Fibroblast of mammary gland (primary cell): Measurements from ENCODE around the gene JMJD4.
"Not testable (repeated sequence)": the region's sequence is repeated elsewhere in the genome, so short reads cannot be mapped to it uniquely, and the experiment has no call there.

Source experiments
- DNase-seq: peaks from one replicate; pipeline ENCODE4 v3.0.0-alpha.2; 2010; ENCODE audit warnings: low read depth
- H3K4me3 ChIP-seq: 2 replicates; pipeline ENCODE4 v1.5.1; 2011; ENCODE audit warnings: low read depth, mild to moderate bottlenecking, low read length, moderate library complexity; ENCODE audit not compliant: control insufficient read depth
- CTCF ChIP-seq: conservative IDR thresholded peaks from 2 replicates; pipeline ENCODE4 v1.5.1; 2011; ENCODE audit warnings: low read depth, low read length, inconsistent platforms; ENCODE audit not compliant: control insufficient read depth, insufficient read depth

The JMJD4 gene

DNA sequence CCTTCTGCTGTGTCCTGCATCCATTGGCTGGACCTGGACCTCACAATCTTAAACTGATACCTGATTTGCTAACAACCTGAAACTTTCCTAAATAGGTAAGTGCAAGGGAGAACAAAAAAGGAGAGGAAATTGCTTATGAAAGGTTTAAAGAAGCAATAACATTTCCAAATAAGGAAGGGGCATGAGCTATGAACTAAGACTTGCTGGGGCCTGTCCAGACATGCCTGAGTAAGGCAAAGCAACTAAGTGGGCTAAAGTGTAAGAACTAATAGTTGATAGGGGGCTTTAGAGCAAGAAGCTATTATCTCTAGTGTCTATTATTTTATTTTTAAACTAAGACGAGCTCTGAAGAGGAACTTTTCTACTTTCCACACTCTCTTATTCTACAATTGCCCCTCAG lies 11.6 kb downstream of the JMJD4 start:
- DNase-seq = no peak
- TF ChIP-seq CTCF = no peak
- no peak overlapping the region for H3K4me3 ChIP-seq

GRCh38 chr1:227718932-227719331 lies 16.2 kb downstream of the JMJD4 start:
- TF ChIP-seq CTCF = no peak
- no peak overlapping the region for H3K4me3 ChIP-seq

DNA sequence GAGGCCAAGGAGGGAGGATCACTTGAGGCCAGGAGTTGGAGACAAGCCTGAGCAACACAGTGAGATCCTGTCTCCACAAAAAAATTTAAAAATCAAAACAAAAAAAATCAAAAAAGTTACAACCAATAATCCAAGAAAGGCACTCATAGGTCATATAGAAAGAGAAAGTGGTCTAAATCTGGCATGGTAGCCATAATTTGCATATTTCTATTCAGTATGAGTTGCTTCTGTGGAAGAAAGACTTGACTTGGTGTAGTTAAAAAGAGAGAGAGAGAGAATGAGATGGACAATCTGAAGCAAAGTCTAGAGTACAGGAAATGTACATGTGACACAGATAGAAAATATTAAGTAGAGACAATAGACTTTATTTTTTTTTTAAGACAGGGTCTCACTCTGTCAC lies 22.5 kb downstream of the JMJD4 start:
- DNase-seq = no peak
- H3K4me3 ChIP-seq = no peak overlapping the region
- no peak for TF ChIP-seq CTCF

More at GRCh38 chr1:227718932-227719331, 16.2 kb downstream of the JMJD4 start:
- no peak for DNase-seq

DNA sequence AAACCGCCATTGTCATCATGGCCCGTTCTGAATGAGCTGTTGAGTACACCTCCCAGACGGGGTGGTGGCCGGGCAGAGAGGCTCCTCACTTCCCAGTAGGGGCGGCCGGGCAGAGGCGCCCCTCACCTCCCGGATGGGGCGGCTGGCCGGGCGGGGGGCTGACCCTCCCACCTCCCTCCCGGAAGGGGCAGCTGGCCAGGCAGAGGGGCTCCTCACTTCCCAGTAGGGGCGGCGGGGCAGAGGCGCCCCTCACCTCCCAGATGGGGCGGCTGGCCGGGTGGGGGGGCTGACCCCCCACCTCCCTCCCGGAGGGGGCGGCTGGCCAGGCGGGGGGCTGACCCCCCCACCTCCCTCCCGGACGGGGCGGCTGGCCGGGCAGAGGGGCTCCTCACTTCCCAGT lies 24.6 kb downstream of the JMJD4 start:
- DNase-seq, H3K4me3 ChIP-seq: not testable (repeated sequence)

DNA sequence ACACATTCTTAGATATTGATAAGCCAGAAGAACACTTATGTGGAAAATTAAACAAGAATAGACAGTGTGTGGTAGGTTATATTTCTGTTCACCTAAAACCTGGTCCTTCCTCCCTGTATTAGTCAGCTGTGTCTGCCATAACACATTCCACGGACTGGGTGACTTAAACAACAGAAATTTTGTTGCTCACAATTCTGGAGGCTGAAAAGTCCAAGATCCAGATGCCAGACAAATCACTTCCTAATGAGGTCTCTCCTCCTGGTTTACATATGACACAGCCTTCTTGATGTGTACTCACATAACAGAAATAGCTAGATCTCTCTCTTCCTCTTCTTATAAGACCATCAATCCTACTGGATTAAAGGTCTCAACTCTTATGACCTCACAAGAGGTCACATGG lies 25.7 kb downstream of the JMJD4 start:
- H3K4me3 ChIP-seq = no peak overlapping the region
- no peak for TF ChIP-seq CTCF
- no peak for DNase-seq

DNA sequence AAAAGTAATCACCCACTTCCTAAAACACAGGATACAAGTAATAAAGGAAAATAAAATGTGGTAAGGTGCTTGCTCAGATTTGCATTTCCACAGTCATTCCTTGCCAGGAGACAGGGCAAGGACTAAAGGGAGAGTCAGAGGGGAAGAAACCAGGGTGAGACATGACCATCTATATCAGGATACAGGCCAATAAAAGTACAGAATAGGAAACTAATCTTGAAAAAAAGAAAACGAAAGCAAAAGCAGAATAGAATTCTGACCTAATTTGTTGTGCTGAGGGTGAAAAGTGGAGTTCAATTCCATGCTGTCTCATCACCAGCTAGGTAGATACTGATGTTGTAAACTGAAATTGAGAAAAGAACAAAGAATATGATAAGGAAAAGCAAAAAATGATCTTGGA lies 27.3 kb downstream of the JMJD4 start:
- no peak overlapping the region for H3K4me3 ChIP-seq
- TF ChIP-seq CTCF = no peak
- no peak for DNase-seq

DNA sequence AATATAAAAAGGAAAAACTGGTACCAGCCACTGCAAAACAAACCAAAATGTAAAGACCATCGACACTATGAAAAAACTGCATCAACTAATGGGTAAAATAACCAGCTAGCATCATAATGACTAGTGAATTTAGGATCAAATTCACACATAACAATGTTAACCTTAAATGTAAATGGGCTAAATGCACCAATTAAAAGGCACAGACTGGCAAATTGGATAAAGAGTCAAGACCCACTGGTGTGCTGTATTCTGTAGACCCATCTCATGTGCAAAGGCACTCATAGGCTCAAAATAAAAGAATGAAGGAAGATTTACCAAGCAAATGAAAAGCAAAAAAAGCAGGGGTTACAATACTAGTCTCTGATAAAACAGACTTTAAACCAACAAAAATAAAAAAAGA lies 33.5 kb downstream of the JMJD4 start:
- not testable (repeated sequence) for DNase-seq, H3K4me3 ChIP-seq

- no peak for DNase-seq
- no peak for TF ChIP-seq CTCF
Observed at GRCh38 chr1:227697321-227697864, 37.7 kb downstream of the JMJD4 start.

More at GRCh38 chr1:227697321-227697864, 37.7 kb downstream of the JMJD4 start:
- no peak overlapping the region for H3K4me3 ChIP-seq
